Measurements from ENCODE around the gene TUB.

TUB gene

DNA sequence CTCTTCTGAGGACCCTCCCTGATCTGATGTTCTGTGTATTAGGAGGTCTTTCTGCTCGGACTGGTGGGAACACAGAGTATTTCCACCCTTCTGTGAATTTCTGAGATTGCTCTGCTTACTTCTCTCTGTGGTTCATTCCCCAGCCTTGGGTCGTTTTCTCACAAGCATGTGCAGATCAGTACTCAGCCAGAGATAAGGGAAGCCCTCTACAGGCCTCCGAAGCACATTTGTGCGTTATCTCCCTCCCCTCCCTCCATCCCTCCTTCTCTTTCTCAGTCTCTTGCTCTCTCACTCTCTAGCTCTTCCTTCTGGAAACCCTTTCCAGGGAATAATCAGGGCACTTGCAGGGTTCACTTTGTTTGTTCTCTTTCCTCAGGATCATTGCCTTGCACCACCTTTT, 35.2 kb upstream of the TUB start:
- no peak for DNase-seq

DNA sequence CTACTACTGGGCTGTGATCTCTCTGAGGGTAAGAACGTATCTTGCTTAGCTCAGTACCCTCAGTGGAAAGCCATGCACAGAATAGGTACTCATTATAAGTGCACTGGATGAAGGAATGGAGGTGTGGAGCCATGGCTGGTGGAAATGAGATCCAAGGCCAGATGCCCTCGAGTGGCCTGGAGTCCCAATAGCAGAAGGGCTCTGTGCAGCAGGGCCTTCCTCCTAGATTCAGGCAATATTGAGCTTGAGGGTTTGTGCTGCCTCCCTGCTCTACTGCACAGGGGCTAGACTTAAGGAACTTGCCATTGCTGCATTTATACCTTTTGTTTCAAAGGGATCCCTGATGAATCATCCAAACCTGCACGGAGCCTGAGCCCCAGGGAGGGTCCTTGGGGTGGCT, 33.6 kb upstream of the TUB start:
- DNase-seq = no peak

DNA sequence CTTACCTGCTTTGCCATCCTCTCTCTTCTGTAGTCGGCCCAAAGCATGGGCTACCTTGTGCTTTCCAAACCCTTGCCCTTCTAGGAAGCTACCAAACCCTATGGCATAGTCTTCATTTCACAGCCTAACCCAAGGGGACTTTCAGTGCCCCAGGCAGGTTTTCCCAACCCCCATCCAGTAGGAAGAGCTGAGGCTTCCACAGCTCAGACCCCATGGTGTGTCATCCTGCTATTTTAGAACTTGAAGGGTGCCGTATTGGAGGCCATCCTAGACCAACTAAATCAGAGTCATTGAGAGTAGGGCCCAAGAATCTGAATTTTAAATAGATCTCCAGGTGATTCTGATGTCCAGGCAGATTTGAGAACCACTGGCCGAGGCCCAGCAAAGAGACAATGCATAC, 31.9 kb upstream of the TUB start:
- DNase-seq = no peak

- no peak for DNase-seq
Observed at GRCh38 chr11:8055091-8055835, 25.7 kb upstream of the TUB start.

- DNase-seq = no peak
Observed at GRCh38 chr11:8055836-8056526, 25.0 kb upstream of the TUB start.

GRCh38 chr11:8056810-8057463, 24.1 kb upstream of the TUB start:
- DNase-seq = peak; percentile 49

DNA sequence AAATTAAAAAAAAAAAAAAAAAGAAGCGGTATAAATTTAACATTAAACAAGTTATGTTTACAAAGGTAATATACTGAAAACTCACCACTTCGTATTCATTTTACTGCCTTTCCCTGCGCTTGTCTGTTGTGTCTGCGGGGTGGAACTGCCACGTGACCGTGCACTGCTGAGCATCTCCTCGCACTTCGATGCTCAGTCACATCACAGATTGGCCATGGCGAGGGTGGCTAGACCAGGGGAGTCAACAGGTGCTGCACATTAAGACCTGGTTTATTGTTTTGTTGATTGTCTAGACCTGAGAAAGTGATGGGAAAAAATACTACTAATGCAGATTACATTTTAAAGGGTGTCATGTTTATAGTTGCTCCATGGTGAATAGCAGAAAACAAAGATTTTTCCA, 22.8 kb upstream of the TUB start:
- DNase-seq = no peak

DNA sequence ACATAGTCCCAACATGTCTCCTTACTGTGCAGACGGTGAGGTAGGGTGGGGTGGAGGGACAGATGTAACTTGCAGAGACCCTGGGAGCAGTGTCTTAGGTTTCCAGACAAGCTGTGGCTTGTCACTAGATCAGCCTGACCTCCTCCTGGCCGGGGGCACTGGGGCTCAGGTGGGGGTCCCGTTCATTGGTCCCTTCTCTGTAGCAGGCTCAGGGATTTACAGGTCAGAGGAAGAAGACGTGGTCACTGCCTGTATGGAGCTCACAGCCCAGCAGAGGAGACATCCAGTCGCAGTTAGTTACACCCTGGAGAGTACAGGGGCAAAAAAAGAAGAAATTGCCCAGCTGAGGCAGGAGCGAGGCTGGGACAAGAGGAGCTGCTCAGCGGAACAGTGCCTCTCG, 22.0 kb upstream of the TUB start:
- DNase-seq = no peak

DNA sequence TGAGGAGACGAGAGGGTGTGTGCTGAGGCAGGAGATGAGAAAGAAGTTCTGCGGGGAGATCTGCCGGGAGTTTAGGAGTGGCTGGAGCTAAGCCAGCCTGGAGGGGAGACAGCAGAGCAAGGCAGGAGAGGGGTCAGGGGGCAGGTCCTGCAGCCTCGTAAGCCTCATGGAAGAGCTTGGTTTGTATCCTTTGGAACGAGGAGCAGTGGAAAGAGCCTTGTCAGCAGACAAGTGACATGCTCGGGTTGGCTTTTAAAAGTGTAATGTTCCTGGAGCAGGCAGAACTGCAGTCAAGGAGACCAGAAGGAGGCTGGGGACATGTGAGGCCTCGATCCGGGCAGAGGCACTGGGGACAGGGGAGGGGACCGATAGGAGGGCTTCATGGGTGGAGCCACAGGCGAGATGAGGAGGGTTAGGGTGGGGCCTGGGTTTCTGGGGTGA, 21.4 kb upstream of the TUB start:
- DNase-seq = no peak

DNA sequence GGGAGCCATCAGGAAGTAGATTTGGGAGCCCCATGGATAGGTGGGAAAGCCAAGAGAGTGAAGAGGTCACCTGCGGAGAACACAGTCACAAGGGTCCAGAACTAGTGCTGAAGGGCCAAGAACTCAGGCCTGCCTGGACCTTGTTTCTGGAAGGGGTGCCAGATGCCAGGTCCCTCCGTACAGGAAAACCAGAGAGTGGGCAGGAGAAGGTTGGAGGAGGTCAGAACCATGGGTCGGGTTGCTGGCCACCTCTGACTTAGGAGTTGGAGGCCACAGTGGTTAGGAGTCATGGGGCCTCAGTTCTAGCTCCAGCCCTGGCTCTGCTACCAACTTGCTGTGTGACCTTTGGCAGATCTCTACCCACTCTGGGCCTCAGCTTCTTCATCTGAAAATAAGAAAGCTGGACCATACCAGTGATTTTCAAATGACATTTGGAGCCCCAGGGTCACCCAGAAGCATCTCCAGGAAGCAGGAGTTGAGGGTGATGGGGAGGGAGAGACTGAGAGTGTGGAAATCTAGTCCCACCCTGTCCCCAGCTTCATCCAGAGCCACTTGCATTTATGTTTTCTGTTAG, 20.8 kb upstream of the TUB start:
- no peak for DNase-seq

DNA sequence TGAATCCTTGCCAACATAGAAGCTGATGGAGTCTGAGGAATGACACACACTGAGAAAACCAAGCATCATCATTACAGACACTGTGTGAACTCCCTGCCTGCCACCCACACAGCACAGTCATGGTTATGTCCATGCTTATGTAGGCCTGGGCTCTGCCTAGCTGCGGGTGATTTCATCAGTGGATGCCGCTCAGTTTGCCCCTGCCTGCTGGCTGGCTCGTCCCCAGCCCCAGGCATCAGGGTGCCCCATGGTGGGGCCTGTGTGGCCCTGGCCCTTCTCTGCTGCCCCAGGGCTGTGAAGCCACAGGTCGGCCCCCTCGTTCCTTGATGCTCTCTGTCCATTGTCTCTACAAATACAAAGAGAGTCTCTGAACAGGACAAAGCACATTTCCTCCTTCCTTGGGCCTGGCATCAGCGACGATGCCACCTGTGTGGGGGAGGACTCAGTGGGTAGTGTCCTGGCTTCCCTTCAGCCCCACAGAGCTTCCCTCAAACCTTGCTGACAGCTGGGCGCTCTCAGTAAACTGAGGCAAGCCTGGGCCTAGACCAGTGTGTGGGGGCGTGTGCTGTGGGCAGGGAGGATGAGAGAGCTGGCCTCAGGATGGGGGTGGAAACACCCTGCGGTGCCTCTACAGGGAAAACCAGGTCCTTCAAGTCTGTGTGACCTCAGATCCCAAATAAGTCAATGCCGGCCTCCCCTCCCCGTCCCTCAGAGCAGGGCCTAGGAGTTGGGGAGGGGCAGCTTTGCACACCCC, 20.0 kb upstream of the TUB start:
- DNase-seq = peak; percentile 71

DNA sequence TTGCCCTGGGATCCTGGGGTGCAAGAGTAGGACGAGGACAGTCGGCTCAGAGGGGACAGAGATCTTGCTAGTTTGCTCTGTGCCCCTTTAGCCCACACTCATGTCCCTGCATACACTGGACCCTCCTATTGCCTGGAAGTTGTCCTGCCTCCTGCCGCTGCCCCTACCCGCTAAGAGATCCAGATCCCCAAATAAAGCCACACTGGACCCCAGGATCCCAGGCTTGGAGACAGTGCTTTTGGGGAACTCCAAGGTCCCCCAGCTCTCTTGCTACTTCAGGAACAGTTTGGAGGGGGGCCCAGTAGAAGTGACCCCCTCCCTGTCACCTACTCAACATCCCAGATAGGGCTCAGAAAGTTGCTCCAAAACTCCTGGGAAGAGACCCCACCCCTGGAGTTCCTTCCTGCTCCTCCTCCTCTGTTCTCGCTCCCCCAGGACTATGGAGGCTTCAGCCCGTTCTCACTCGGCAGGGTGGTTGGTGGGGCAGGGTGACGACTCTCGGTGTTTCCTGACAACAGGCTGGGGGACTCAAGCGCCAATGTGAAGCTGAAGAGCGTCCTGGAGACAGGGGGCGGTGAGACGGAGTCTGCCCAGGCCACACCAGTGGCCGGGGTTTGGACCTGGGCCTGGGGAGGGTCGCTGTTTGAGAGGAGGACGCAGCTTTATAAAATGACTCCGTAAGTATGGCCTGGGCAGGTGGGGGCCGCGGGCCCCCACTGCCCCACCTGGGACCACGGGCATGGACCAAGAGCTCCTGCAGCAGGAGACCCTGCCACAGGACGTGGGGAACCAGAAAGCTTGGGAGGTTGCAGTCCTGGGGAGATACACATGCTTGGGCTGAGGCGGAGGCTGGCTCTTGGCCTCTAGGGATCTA, 19.2 kb upstream of the TUB start:
- no peak for DNase-seq

- no peak for DNase-seq
Observed at GRCh38 chr11:8062781-8063257, 18.2 kb upstream of the TUB start.

DNA sequence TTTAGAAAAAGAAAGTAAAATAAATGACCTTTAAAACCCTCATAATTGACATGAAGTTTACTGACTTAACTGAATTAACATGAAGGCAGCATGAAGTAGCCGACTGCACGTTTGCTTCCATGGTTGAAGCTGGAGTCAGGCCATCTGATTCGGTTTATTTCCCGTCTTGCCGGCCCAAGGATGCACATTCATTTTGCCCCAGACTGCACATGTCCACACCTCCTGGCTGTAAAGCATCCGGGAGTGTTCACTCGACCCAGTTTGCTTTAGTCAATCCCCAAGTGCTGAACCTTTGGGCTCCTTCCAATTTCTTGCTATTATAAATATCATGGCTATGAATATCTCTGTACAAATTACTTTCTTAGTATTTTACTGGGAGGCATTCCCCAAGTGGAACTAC, 17.7 kb upstream of the TUB start:
- DNase-seq = peak; percentile 78

DNA sequence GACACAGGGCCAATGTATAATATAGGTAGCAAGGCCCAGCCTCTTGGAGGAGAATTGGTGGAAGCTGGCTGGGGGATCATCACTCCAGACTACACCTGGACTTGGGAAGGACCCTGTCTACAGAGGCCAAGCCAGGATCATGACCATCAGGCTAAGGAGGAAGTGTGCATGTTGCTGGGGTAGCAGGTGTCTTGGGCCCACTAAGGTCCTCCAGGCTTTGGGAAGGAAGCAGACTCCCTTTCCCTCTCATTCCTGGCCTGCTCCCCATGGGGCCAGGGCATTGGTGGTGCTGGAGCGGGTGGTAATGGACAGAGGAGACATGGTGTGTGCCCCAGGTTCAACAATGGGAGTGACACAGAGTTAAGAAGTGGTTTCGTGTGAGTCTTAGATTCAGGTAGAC, 16.0 kb upstream of the TUB start:
- no peak for DNase-seq

DNA sequence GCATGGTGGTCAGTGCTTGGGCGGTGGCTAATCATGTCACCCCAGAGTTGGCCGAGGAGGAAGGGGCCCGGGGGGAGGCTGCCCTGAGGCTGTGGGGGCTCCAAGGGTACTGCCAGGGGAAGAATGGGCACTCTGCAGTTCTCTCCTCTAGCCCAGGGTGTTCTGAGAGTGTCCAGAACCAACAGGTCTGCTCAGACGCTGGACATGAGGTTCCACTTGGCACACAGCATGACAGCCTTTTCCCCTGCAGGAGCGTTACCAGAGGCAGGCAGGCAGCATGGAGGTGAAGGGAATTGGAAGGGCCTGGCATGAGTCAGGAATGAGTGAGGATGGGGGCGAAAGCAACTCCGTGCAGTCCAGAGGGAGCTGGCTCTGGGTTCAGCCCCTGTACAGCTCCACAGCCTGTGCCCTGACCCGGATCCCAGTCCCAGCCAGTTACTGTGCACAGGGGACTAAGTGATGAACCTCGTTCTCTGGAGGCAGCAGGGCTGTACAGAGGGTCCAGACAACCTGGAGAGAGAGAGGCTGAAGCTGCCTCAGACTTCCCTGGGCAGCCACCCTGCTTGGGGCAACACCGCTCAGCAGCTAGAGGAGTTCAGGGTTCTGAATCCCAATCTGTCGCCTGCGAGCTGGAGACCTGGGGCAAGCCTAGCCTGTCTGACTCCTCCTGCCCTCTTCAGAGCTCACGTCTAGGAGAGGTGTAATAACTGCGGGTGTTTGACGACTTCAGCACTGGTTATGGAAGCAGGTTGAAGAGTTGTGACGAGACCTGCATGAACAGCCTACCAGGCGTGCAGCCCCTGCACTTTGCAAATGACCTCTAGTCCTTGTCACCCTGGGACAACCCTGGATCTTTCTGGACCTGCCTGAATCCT, 14.7 kb upstream of the TUB start:
- DNase-seq = no peak

DNA sequence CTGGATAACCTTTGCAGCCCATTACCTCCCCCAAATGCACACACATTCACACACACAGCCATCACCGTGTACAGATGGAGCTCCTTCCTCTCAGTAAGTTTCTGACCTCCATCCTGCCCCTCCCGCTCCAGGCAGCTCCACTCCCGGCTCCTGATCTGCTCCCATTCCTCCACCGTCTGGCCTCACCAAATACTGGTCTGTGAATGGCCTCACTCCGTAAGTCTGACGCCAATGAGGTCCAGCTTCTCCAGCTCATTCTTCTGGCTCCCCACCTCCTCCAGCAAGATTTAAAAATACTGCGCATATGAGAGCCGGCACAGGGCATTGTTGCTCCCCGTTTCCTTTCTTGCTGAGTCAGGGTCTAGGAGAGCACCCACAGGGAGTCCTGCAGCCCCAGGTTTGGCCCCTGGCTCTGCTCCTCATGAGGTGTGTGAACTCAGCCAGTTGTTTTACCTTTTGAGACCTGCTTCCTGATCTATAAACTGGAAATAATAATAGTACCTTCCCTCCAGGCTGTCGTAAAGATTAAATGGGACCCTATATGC, 14.0 kb upstream of the TUB start:
- DNase-seq = peak; percentile 23

GRCh38 chr11:8067567-8067928, 13.5 kb upstream of the TUB start:
- no peak for DNase-seq

DNA sequence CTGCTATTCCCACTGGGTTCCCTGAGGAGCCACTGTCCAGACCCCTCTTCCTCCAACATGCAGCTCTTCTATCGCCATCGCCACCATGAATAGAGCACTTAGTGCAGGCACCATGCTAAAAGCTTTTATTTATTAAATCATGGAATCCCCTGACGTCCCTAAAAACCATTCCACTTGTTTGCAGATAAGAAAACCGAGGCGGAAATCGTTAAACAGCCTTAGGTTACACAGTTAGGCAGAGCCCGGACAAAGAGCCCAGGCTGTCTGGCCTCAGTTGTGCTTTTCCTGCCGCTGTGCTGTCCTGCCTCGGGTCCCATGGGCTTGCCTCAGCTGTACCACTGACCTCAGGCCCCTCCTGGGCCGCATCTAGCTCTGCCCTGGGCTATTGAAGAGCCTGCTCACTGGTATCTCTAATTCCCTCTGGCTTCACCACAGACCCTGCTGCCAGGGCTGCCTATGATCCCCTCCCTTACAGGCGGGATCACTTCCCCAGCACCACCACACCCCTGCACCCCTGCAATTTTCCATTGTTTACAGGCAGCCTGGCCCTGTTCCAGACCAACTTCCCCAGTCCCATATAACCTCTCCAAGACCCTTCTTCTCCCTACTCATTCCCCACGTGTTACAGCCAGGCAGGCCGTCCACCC, 13.0 kb upstream of the TUB start:
- DNase-seq = no peak

GRCh38 chr11:8068605-8069221, 12.3 kb upstream of the TUB start:
- DNase-seq = peak; percentile 92
